H1 (cell line): ENCODE data around the gene ARHGAP32. TPM values are rescaled to one million over a fixed set of nuclear protein-coding genes. Genes with fewer than 3 reads are reported as not detected.

Experiments
- CEBPB ChIP-seq: IDR thresholded peaks from 2 replicates; pipeline ENCODE4 v1.6.1; 2012; ENCODE audit warnings: low read depth, low read length
- CTBP2 ChIP-seq: IDR thresholded peaks from 2 replicates; pipeline ENCODE4 v1.7.0; 2011; ENCODE audit warnings: borderline replicate concordance, mild to moderate bottlenecking, moderate library complexity, mixed read lengths, low read length; ENCODE audit not compliant: insufficient read depth, insufficient read length
- EP300 ChIP-seq, 2 experiments: IDR thresholded peaks; 1 replicate in 1 of 2; 2 replicates in 1 of 2; pipeline ENCODE4 v1.6.1; 2011 to 2012; ENCODE audit warnings: low read depth in 2 of 2, low read length in 2 of 2, mild to moderate bottlenecking in 2 of 2, borderline replicate concordance in 1 of 2, inconsistent platforms in 1 of 2, moderate library complexity in 1 of 2
- KDM1A ChIP-seq: fragments of 200-600, 300-600 bp; sonication (generic); IDR thresholded peaks from 2 replicates; pipeline ENCODE4 v1.7.1; 2016; ENCODE audit warnings: mild to moderate bottlenecking, low read length, borderline replicate concordance
- RFX5 ChIP-seq: IDR thresholded peaks from 2 replicates; pipeline ENCODE4 v1.6.1; 2011; ENCODE audit warnings: low read depth, low read length, improper control_type of control experiment, borderline replicate concordance
- TAF7 ChIP-seq: optimal IDR thresholded peaks from 2 replicates; pipeline ENCODE3; 2011; ENCODE audit warnings: low read depth, mild to moderate bottlenecking, inconsistent platforms, low read length, moderate library complexity, borderline replicate concordance
- TBP ChIP-seq: IDR thresholded peaks from 2 replicates; pipeline ENCODE4 v1.6.1; 2011; ENCODE audit warnings: low read depth, low read length, improper control_type of control experiment
- polyA plus RNA-seq, 7 experiments: library from polyadenylated mRNA; depleted of rRNA in 3 of 7; stranded (reverse) in 5 of 7; unstranded in 2 of 7; fragments of >200 nt in 5 of 7; fragments of 200-250 nt in 2 of 7; gene quantifications; 1 replicate in 5 of 7; 2 replicates in 1 of 7; 4 replicates in 1 of 7; pipeline versions ENCODE4 v1.2.1 to v1.2.3, GENCODE V29; 2011 to 2013; ENCODE audit warnings: missing spikeins in 2 of 7, mixed read lengths in 2 of 7
- total RNA-seq: library from RNA; stranded (reverse); fragmentation: NEBNext Ultra II Directional; extraction: Animal tissue kit (Norgen Biotek cat#: 25700); gene quantifications from 2 replicates; pipeline ENCODE4 v1.2.1, GENCODE V29; 2021

The ARHGAP32 gene
- total and polyA plus RNA-seq, 2 of the 8 experiments (the other 6 are each of a cell fraction or from before 2014, with no cell fraction given), result 13.7 to 30.0 TPM

GRCh38 chr11:129144256-129144655, 47.9 kb downstream of the ARHGAP32 start (continued):
- TF ChIP-seq EP300 (IDR thresholded peaks at IDR 0.05; ENCODE audit: borderline replicate concordance in 1 of 2, low read depth in 2 of 2, low read length in 2 of 2) (no peak), TAF7 (no peak), CEBPB (no peak), CTBP2 (no peak), KDM1A (no peak), RFX5 (no peak), TBP (no peak)
